ENCODE data around the gene SCAMP5.
A peak's percentile ranks its signal among the peaks of the same experiment; 100 is the strongest.

Gene SCAMP5

GRCh38 chr15:75023872-75024636 is 28.7 kb downstream of the SCAMP5 start:
- peak; percentile 19 for DNase-seq

GRCh38 chr15:75025107-75025506 is 29.7 kb downstream of the SCAMP5 start:
- DNase-seq, result no peak

- DNase-seq, result no peak
Measured at GRCh38 chr15:75025548-75026260, 30.3 kb downstream of the SCAMP5 start.

GRCh38 chr15:75027551-75027950 is 32.2 kb downstream of the SCAMP5 start:
- no peak for DNase-seq

GRCh38 chr15:75028991-75029377 is 33.6 kb downstream of the SCAMP5 start:
- DNase-seq, result no peak

- peak; percentile 86 for DNase-seq
Measured at GRCh38 chr15:75029378-75030022, 34.1 kb downstream of the SCAMP5 start.

- DNase-seq, result no peak
Measured at GRCh38 chr15:75030023-75030413, 34.7 kb downstream of the SCAMP5 start.

- DNase-seq, result no peak
Measured at GRCh38 chr15:75030424-75030823, 35.1 kb downstream of the SCAMP5 start.

- no peak for DNase-seq
Measured at GRCh38 chr15:75031848-75032247, 36.5 kb downstream of the SCAMP5 start.

GRCh38 chr15:75032395-75032794 is 37.0 kb downstream of the SCAMP5 start:
- no peak for DNase-seq

GRCh38 chr15:75033809-75034208 is 38.4 kb downstream of the SCAMP5 start:
- no peak for DNase-seq

GRCh38 chr15:75034615-75035014 is 39.3 kb downstream of the SCAMP5 start:
- DNase-seq, result no peak

- DNase-seq, result no peak
Measured at GRCh38 chr15:75036212-75036616, 40.9 kb downstream of the SCAMP5 start.

GRCh38 chr15:75037685-75038084 is 42.3 kb downstream of the SCAMP5 start:
- DNase-seq, result peak; percentile 5

GRCh38 chr15:75038231-75038630 is 42.9 kb downstream of the SCAMP5 start:
- DNase-seq, result no peak

- DNase-seq, result peak; percentile 67
Measured at GRCh38 chr15:75042730-75043508, 47.6 kb downstream of the SCAMP5 start.

- peak; percentile 40 for DNase-seq
Measured at GRCh38 chr15:75043509-75044257, 48.3 kb downstream of the SCAMP5 start.

GRCh38 chr15:75044258-75044878 is 49.0 kb downstream of the SCAMP5 start:
- no peak for DNase-seq

- DNase-seq, result no peak
Measured at GRCh38 chr15:75045332-75046015, 50.1 kb downstream of the SCAMP5 start.

- no peak for DNase-seq
Measured at GRCh38 chr15:75048394-75048793, 53.0 kb downstream of the SCAMP5 start.

GRCh38 chr15:75049392-75049791 is 54.0 kb downstream of the SCAMP5 start:
- DNase-seq, result no peak

Data from CD4-positive, alpha-beta T cell treated with Interleukin-10 for 1 hour (primary cell).